GM23338 (cell line): ENCODE results near the gene PEX19. TPM values are rescaled to one million over a fixed set of nuclear protein-coding genes. Genes with fewer than 3 reads are reported as not detected.

ENCODE experiments used
- ATAC-seq: fragments of 200-7000 bp; cut with Tn5 transposase; 3 replicates; pipeline ENCODE4 v1.9.1; 2020
- DNase-seq: peaks from one replicate; pipeline ENCODE4 v3.0.0-alpha.2; 2015; ENCODE audit warnings: low spot score
- H2AFZ ChIP-seq: fragments of 200-600 bp; sonication (generic); 2 replicates; pipeline ENCODE4 v1.8.0; 2016; ENCODE audit warnings: antibody characterized with exemption, mild to moderate bottlenecking, moderate library complexity
- H3F3A ChIP-seq: fragments of 200-600 bp; sonication (generic); replicated peaks from 2 replicates; pipeline ENCODE4 v1.8.0; 2017; ENCODE audit warnings: antibody characterized with exemption, mixed run types, low read depth
- H3K27ac ChIP-seq: fragments of 200-600 bp; sonication (generic); 2 replicates; pipeline ENCODE4 v1.6.1; 2016; ENCODE audit warnings: low read depth
- H3K27me3 ChIP-seq: fragments of 200-600 bp; sonication (generic); 2 replicates; pipeline ENCODE4 v1.8.0; 2016; ENCODE audit warnings: mild to moderate bottlenecking, mixed run types, moderate library complexity; ENCODE audit not compliant: insufficient read depth
- H3K36me3 ChIP-seq: fragments of 200-600 bp; sonication (generic); 2 replicates; pipeline ENCODE4 v1.8.0; 2016; ENCODE audit warnings: mild to moderate bottlenecking; ENCODE audit not compliant: insufficient read depth
- H3K4me1 ChIP-seq: fragments of 200-600 bp; sonication (generic); 2 replicates; pipeline ENCODE4 v1.8.0; 2016; ENCODE audit warnings: mild to moderate bottlenecking, moderate library complexity; ENCODE audit not compliant: insufficient read depth
- H3K4me2 ChIP-seq: fragments of 200-600 bp; sonication (generic); 2 replicates; pipeline ENCODE4 v1.7.1; 2017; ENCODE audit warnings: mixed run types
- H3K4me3 ChIP-seq: fragments of 200-600 bp; sonication (generic); 2 replicates; pipeline ENCODE4 v1.6.1; 2016; ENCODE audit warnings: mixed run types
- H3K79me2 ChIP-seq: fragments of 200-600 bp; sonication (generic); replicated peaks from 2 replicates; pipeline ENCODE4 v1.8.0; 2017; ENCODE audit warnings: mild to moderate bottlenecking; ENCODE audit not compliant: insufficient read depth
- H3K9me2 ChIP-seq: fragments of 200-600 bp; sonication (generic); 2 replicates; pipeline ENCODE4 v1.8.0; 2017; ENCODE audit not compliant: insufficient read depth
- H4K20me1 ChIP-seq: fragments of 200-600 bp; sonication (generic); replicated peaks from 2 replicates; pipeline ENCODE4 v1.8.0; 2017; ENCODE audit warnings: mild to moderate bottlenecking; ENCODE audit not compliant: insufficient read depth
- H3K27ac Mint-ChIP-seq: 2 replicates; pipeline ENCODE4 v1.8.0; 2020; ENCODE audit warnings: inconsistent platforms, mild to moderate bottlenecking, moderate library complexity, mixed read lengths
- H3K27me3 Mint-ChIP-seq: 3 replicates; pipeline ENCODE4 v1.8.0; 2022; ENCODE audit warnings: low read depth, mild to moderate bottlenecking, moderate library complexity, mixed read lengths, inconsistent platforms; ENCODE audit not compliant: insufficient read depth, poor library complexity
- H3K36me3 Mint-ChIP-seq: 3 replicates; pipeline ENCODE4 v1.8.0; 2021; ENCODE audit warnings: low read depth, mild to moderate bottlenecking, inconsistent platforms, moderate library complexity, mixed read lengths
- H3K4me1 Mint-ChIP-seq: 3 replicates; pipeline ENCODE4 v1.8.0; 2020; ENCODE audit warnings: mild to moderate bottlenecking, inconsistent platforms, mixed read lengths
- H3K4me3 Mint-ChIP-seq: 3 replicates; pipeline ENCODE4 v1.8.0; 2021; ENCODE audit warnings: moderate library complexity, mild to moderate bottlenecking, inconsistent platforms, mixed read lengths
- H3K9me3 Mint-ChIP-seq: 3 replicates; pipeline ENCODE4 v1.8.0; 2020; ENCODE audit warnings: moderate library complexity, mild to moderate bottlenecking, inconsistent platforms, mixed read lengths
- CREB1 ChIP-seq: fragments of 250-450 bp; sonication (Bioruptor Pico); IDR thresholded peaks from 2 replicates; pipeline ENCODE4 v1.5.0; 2020; ENCODE audit warnings: low read depth, mild to moderate bottlenecking, moderate library complexity
- ETS1 ChIP-seq: IDR thresholded peaks from 2 replicates; pipeline ENCODE4 v1.6.1; 2016; ENCODE audit warnings: antibody characterized with exemption
- EZH2 ChIP-seq: fragments of 200-600 bp; sonication (generic); IDR thresholded peaks from one replicate; pipeline ENCODE4 v1.8.0; 2017; ENCODE audit warnings: antibody characterized with exemption, mild to moderate bottlenecking, low read depth; ENCODE audit not compliant: unreplicated experiment
- EZH2phosphoT487 ChIP-seq: fragments of 200-600 bp; sonication (generic); IDR thresholded peaks from one replicate; pipeline ENCODE4 v1.8.1; 2018; ENCODE audit warnings: antibody characterized with exemption; ENCODE audit not compliant: unreplicated experiment
- POLR2AphosphoS5 ChIP-seq: IDR thresholded peaks from 2 replicates; pipeline ENCODE4 v1.6.1; 2016; ENCODE audit warnings: antibody characterized with exemption, low read depth
- REST ChIP-seq: IDR thresholded peaks from one replicate; pipeline ENCODE4 v1.6.1; 2018; ENCODE audit warnings: antibody characterized with exemption; ENCODE audit not compliant: unreplicated experiment
- STAT1 ChIP-seq: IDR thresholded peaks from one replicate; pipeline ENCODE4 v1.6.1; 2016; ENCODE audit warnings: antibody characterized with exemption; ENCODE audit not compliant: unreplicated experiment
- ZNF331 ChIP-seq: fragments of 250-450 bp; sonication (Bioruptor Pico); IDR thresholded peaks from 2 replicates; pipeline ENCODE4 v1.5.0; 2020; ENCODE audit warnings: low read depth, mild to moderate bottlenecking, moderate library complexity
- polyA plus RNA-seq: library from polyadenylated mRNA; unstranded; fragments of >200 nt; fragmentation: Nextera tagmentation; extraction: Ambion mirVana; gene quantifications from 2 replicates; pipeline ENCODE4 v1.2.1, GENCODE V29; 2016
- total RNA-seq: library from RNA; depleted of rRNA; stranded (reverse); fragments of >200 nt; shearing (Covaris generic); gene quantifications from 2 replicates; pipeline ENCODE4 v1.2.3, GENCODE V29; 2014

Gene PEX19
- total and polyA plus RNA-seq, 2 experiments from 2014 or later, result 21.8 to 56.7 TPM

- Histone ChIP-seq H2AFZ (no peak overlapping the region), H3K27ac (no peak overlapping the region), H3F3A (no peaks in the 10 kb centered on the region), H3K79me2 (peaks cover 7% of the 10 kb centered on the region; the same call in 1 of the 2 replicates), H3K4me1 (no peaks in the 10 kb centered on the region), H4K20me1 (peaks cover 20% of the 10 kb centered on the region), H3K4me2 (no peak overlapping the region), H3K27me3 (no peaks in the 10 kb centered on the region), H3K9me2 (no peaks in the 10 kb centered on the region), H3K36me3 (peaks cover 46% of the 10 kb centered on the region), H3K4me3 (no peak overlapping the region)
- no peak overlapping the region for H3K4me3 Mint-ChIP-seq
- ATAC-seq (no peak), DNase-seq (no peak)
- TF ChIP-seq POLR2AphosphoS5 (no peak), ETS1 (no peak), EZH2 (no peak), EZH2phosphoT487 (no peak)
- H3K36me3 Mint-ChIP-seq, result peaks cover 54% of the 10 kb centered on the region
- peaks cover 3% of the 10 kb centered on the region for H3K27me3 Mint-ChIP-seq
- no peak overlapping the region for H3K27ac Mint-ChIP-seq
- no peaks in the 10 kb centered on the region for H3K9me3 Mint-ChIP-seq
- no peaks in the 10 kb centered on the region for H3K4me1 Mint-ChIP-seq
Observed at GRCh38 chr1:160326418-160326817, 41.5 kb upstream of the PEX19 start.

- no peak for TF ChIP-seq STAT1
- TF ChIP-seq ZNF331, result no peak
- H3K27me3 Mint-ChIP-seq, result peaks cover 3% of the 10 kb centered on the region
- H4K20me1 ChIP-seq, result peaks cover 22% of the 10 kb centered on the region
Observed at GRCh38 chr1:160325252-160325651, 40.3 kb upstream of the PEX19 start.

GRCh38 chr1:160322831-160323230 is 37.9 kb upstream of the PEX19 start:
- Mint-ChIP-seq H3K27ac (no peak overlapping the region), H3K27me3 (peaks cover 1% of the 10 kb centered on the region), H3K36me3 (peaks cover 46% of the 10 kb centered on the region), H3K4me1 (no peaks in the 10 kb centered on the region), H3K9me3 (no peaks in the 10 kb centered on the region), H3K4me3 (no peak overlapping the region)
- DNase-seq (no peak), ATAC-seq (no peak)
- no peak overlapping the region for H2AFZ ChIP-seq
- H3F3A ChIP-seq, result no peaks in the 10 kb centered on the region
- peaks cover 13% of the 10 kb centered on the region for H3K79me2 ChIP-seq
- no peaks in the 10 kb centered on the region for H3K4me1 ChIP-seq
- no peak overlapping the region for H3K4me3 ChIP-seq
- H3K9me2 ChIP-seq, result no peaks in the 10 kb centered on the region
- H4K20me1 ChIP-seq, result peaks cover 8% of the 10 kb centered on the region
- TF ChIP-seq REST, result no peak
- no peak for TF ChIP-seq ZNF331
- no peak for TF ChIP-seq STAT1
- TF ChIP-seq CREB1 (CRISPR knock-in tag), result no peak
- TF ChIP-seq POLR2AphosphoS5, result no peak
- no peak overlapping the region for H3K27ac ChIP-seq
- no peaks in the 10 kb centered on the region for H3K27me3 ChIP-seq
- H3K4me2 ChIP-seq, result no peak overlapping the region
- H3K36me3 ChIP-seq, result peaks cover 28% of the 10 kb centered on the region

More at GRCh38 chr1:160325252-160325651, 40.3 kb upstream of the PEX19 start:
- Mint-ChIP-seq H3K4me3 (no peak overlapping the region), H3K4me1 (no peaks in the 10 kb centered on the region), H3K9me3 (no peaks in the 10 kb centered on the region), H3K27ac (no peak overlapping the region), H3K36me3 (peaks cover 48% of the 10 kb centered on the region)
- Histone ChIP-seq H3K27me3 (no peaks in the 10 kb centered on the region), H3K4me3 (no peak overlapping the region), H3K9me2 (no peaks in the 10 kb centered on the region), H3K4me1 (no peaks in the 10 kb centered on the region), H3K79me2 (peaks cover 17% of the 10 kb centered on the region), H3K36me3 (peaks cover 42% of the 10 kb centered on the region), H3K27ac (no peak overlapping the region), H2AFZ (no peak overlapping the region), H3F3A (no peaks in the 10 kb centered on the region), H3K4me2 (no peak overlapping the region)
- ATAC-seq, result no peak
- DNase-seq, result no peak
